Measurements from ENCODE around the gene RAB7B.

RAB7B gene

GRCh38 chr1:205993068-205993467 lies 10.1 kb downstream of the RAB7B start:
- no peak for DNase-seq

- DNase-seq = no peak
Measured at GRCh38 chr1:205992218-205992882, 10.8 kb downstream of the RAB7B start.

DNA sequence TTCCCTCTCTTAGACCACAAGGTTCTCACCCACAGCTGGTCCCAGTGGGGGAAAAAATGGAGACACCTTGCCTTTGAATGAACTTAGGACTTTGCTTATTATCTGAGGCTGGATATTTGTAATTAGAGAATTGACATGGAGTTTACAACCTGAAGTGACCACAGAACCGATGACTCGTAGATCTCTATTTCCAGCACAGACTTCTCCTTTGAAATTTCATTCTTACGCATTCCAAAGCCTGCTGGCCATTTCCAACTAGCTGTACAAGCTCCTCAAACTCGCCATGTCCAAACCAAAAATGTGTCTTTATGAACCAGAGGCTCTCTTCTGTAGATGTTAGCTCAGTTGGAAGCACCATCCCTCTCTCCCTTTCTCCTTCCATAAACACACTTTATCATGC lies 12.0 kb downstream of the RAB7B start:
- no peak for DNase-seq

DNA sequence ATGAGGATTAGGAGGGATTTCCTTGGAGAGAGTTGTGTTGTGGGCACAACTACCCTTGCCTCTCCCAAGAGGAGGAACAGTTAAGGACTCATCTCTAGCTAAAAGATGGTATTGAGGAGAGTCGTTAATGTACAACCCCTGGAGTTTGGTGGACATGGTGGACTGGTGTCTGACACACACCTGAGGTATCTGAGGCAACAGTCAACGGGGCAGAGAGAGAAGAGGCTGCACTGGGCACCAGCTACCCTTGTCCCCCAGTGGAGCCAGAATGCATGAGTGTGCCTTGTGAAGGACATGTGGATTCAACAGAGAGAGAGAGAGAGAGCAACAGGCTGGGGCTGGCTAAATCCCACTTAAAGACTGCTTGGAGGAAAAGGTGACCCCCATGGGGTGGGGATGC lies 13.0 kb downstream of the RAB7B start:
- no peak for DNase-seq

GRCh38 chr1:205989786-205990185 lies 13.4 kb downstream of the RAB7B start:
- no peak for DNase-seq

GRCh38 chr1:205988585-205988995 lies 14.6 kb downstream of the RAB7B start:
- DNase-seq = no peak

DNA sequence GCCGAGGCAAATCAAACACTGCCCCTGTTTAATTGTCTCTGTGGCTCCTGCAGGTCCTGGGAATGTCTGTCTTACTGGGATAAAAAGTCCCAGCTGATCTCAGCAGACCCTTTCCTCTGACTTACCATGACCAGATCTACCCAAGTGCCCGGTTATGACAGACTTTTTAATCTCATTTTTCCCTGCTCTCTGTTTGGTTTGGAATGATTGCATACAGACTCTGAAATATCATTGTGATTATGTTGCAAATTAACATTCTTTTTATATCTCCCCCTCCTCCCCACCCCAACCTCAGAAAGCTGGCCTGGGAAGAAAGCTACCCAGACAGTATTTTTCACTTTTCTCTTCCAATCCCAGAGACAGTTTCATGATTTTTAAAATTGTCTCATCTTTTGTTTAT lies 16.3 kb downstream of the RAB7B start:
- no peak for DNase-seq

GRCh38 chr1:205986292-205986691 lies 16.9 kb downstream of the RAB7B start:
- no peak for DNase-seq

- DNase-seq = no peak
Measured at GRCh38 chr1:205985330-205986005, 17.7 kb downstream of the RAB7B start.

GRCh38 chr1:205983925-205984725 lies 19.1 kb downstream of the RAB7B start:
- DNase-seq = no peak

DNA sequence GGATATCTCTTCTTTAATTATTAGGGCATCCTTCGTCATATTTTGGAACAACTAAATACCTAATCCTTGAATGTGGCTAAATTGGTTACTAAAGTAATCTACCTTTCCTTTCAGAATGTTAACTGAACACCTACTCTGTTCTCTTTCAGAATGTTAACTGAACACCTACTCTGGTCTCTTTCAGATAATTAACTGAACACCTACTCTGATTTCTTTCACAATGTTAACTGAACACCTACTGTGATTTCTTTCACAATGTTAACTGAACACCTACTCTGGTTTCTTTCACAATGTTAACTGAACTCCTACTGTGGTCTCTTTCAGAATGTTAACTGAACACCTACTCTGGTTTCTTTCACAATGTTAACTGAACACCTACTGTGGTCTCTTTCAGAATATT lies 21.9 kb downstream of the RAB7B start:
- no peak for DNase-seq

GRCh38 chr1:205980237-205980870 lies 22.8 kb downstream of the RAB7B start:
- no peak for DNase-seq

DNA sequence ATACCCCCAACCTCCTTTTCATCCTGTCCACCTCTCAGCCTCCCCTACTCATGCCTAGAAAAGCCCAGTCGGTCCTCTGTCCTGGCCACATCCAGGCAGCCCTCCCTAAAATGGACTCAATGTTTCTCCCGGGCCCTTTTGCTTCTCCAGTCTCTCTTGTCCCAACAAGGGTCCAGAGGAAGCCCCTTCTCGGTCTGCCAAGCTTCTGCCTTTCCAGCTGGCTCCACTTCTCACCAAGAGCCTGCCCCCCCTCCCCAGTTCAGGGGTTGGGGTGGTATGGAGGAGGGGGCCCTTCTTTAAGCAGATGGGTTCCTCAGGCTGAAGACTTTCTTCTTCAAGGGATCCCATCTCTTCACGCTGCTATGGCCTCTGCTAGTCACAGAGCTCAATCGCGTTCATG lies 23.9 kb downstream of the RAB7B start:
- no peak for DNase-seq

DNA sequence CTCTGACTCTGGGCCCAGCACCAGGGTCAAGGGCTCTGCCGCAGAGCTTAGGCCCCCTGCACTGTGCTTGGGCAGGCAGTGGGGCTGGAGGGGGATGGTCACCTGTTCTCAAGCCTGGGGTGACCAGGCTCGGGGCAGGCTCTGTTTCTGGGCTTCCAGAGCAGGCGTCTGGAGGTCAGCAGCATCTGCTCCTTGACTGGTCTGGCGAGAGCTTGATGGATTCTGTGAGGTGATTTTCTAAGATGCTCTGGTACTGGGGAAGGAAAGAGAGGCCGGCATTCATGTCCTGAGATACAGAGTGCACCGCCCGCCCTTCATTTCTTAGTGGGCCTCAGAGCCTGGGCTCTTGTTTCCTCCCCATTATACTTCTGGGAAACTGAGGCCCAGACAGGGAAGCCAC lies 24.5 kb downstream of the RAB7B start:
- DNase-seq = no peak

GRCh38 chr1:205977402-205978014 lies 25.7 kb downstream of the RAB7B start:
- peak; percentile 72 for DNase-seq

DNA sequence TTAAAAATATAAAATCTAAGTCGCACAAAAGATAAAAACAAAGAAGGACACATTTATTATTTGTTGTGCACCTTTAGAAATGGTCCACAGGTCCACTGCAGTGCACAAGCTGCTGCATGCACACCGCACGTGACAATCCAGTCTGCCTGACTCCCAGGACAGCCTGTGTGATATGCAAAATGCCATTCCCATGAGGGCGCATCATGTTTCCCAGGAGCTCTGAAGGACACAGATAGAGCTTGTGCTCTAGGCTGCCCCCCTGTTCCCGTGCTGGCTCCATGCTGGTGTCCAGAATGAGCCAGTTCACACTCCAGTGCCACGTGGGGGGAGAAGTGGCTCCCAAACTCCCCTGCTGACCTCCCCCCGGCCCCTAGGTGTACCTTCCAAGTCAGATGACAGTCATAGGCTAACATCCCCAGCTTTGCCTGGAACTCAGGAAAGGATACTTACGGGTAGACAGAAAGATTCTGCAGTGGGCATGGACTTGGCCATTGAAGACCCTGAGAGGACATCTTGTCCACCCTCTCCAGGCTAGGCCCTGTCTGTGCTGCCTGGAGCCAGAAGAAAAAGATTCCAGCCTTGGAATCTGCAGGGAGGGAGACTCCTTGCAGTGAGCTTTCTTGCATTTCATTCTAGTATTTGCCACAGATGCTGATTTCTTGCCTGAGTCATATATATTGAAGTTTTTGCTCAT lies 26.3 kb downstream of the RAB7B start:
- DNase-seq = no peak

DNA sequence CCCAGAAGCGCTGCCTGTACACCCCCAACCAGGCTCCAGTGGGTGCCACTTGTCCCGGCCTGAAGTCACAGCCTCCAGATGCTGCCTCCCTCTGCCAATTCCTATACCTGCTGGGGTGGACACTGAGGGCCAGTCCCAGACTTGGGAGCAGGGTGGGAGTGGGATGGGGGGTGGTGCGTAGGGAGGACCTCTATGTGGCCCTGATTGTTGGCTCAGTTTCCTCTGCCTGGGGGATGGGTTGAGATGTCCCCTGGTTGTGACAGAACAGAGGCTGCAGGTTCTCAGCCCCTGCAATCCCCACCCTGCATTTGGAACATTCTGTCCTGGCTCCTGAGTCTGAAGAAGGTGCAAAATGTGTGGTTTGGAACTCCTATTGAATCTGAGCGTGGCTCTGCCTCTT lies 27.2 kb downstream of the RAB7B start:
- DNase-seq = no peak

DNA sequence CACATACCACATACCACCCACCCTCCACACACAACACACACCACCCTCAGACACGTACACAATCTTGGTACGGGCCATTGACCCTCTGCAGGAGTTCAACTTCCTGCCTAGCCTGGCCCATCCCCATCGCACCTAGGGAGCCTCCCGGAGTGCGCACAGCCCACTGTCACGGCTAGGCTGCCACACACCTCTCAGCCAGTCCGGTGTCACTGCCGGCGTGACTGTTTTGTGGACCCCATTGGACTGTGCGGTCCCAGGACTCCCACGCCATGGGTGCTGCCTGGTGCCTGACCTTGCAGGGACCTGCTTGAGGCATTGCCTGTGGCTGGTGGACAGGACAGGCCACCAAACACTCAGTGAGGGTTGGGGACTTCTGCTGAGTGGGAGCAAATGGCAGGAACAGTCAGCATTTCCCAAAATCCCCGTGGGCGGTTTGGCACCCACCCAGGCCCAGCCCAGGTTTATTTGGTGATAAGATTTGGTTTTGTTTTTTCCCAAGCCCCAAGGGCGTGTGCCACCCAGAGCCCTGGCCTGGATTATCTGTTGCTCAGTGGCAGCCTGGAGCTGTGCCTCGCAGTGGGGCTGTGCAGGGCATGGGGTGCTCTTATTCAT lies 27.7 kb downstream of the RAB7B start:
- no peak for DNase-seq

DNA sequence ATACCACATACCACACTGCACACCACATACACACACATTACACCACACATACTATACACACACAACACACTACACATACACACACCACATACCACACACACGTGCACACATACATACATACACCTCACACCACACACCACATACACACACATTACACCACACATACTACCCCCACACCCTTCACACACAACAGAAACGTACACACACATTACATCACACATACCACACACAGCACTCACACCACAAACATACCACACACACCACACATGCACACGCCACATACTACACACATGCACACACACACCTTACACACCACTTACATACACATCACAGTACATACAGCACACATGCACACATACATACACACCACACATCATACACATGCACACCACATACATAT lies 28.5 kb downstream of the RAB7B start:
- DNase-seq = no peak

GRCh38 chr1:205973377-205974232 lies 29.6 kb downstream of the RAB7B start:
- DNase-seq = no peak

Data from activated gamma-delta T cell treated with Interleukin-2 at 50 U/mL for 16 hours (primary cell).